GM12878 (cell line): Measurements from ENCODE around the gene SERPINE1. TPM values are rescaled to one million over a fixed set of nuclear protein-coding genes. Genes with fewer than 3 reads are reported as not detected.

ENCODE experiments used
- ATAC-seq: fragments of 200-7000 bp; cut with Tn5 transposase; 3 replicates; pipeline ENCODE4 v1.9.1; 2020; ENCODE audit warnings: mild to moderate bottlenecking, moderate library complexity
- BruUV-seq: library from RNA; stranded (reverse); fragments of 400-500 nt; replicated peaks from 2 replicates; lab custom pipeline; 2021; lab: Mats Ljungman, UMichigan
- CTCF ChIA-PET: fragments of 300-600 bp; sonication (Branson Sonifier 250); formaldehyde crosslinking; extraction: SDS; loops from one replicate; lab custom pipeline; 2021; ENCODE audit warnings: inconsistent platforms; lab: Yijun Ruan, JAX
- POLR2A ChIA-PET: fragments of 350-600 bp; formaldehyde crosslinking; extraction: SDS; loops from one replicate; lab custom pipeline; 2021; ENCODE audit warnings: inconsistent platforms; lab: Charles Lee
- RAD21 ChIA-PET: fragments of 300-600 bp; sonication (Branson Sonifier 250); formaldehyde crosslinking; loops from one replicate; lab custom pipeline; 2023; ENCODE audit warnings: antibody characterized with exemption; ENCODE audit not compliant: unreplicated experiment; lab: Charles Lee
- SMC1A ChIA-PET: fragments of 300-600 bp; sonication (Branson Sonifier 250); formaldehyde crosslinking; loops from one replicate; lab custom pipeline; 2023; ENCODE audit not compliant: unreplicated experiment, uncharacterized antibody; lab: Charles Lee
- DNase-seq: peaks from one replicate; pipeline ENCODE4 v3.0.0-alpha.2; 2011; ENCODE audit warnings: low read depth, low spot score
- FAIRE-seq: peaks from 3 replicates; lab custom pipeline; 2011; peaks lifted over from hg19 to GRCh38; lab: Jason Lieb, UNC
- H2AFZ ChIP-seq: 2 replicates; pipeline ENCODE4 v1.6.0; 2011; ENCODE audit warnings: low read depth, low read length, control low read depth; ENCODE audit not compliant: control insufficient read depth
- H3K27ac ChIP-seq: 2 replicates; pipeline ENCODE4 v1.5.1; 2011; ENCODE audit warnings: control low read depth; ENCODE audit not compliant: control insufficient read depth, insufficient read depth
- H3K27me3 ChIP-seq, 2 experiments: replicated peaks in 1 of 2; 2 replicates each; pipeline versions ENCODE4 v1.6.0 to v1.6.1; 2011; ENCODE audit warnings: low read length in 1 of 2; ENCODE audit not compliant: control insufficient read depth in 2 of 2, insufficient read depth in 2 of 2
- H3K36me3 ChIP-seq, 2 experiments: 2 replicates each; pipeline ENCODE4 v1.5.1; 2011; ENCODE audit warnings: low read length in 1 of 2; ENCODE audit not compliant: control insufficient read depth in 2 of 2, insufficient read depth in 2 of 2
- H3K4me1 ChIP-seq: 2 replicates; pipeline ENCODE4 v1.6.1; 2011; ENCODE audit warnings: mild to moderate bottlenecking, low read length, moderate library complexity, mixed read lengths; ENCODE audit not compliant: control insufficient read depth, insufficient read depth
- H3K4me2 ChIP-seq: 2 replicates; pipeline ENCODE4 v1.6.0; 2011; ENCODE audit warnings: control low read depth; ENCODE audit not compliant: control insufficient read depth, insufficient read depth
- H3K4me3 ChIP-seq: fragments of 200-600 bp; sonication (generic); 2 replicates; pipeline ENCODE4 v1.5.1; 2016
- H3K79me2 ChIP-seq: 2 replicates; pipeline ENCODE4 v1.6.0; 2011; ENCODE audit warnings: low read length; ENCODE audit not compliant: control insufficient read depth, insufficient read depth
- H3K9ac ChIP-seq: 2 replicates; pipeline ENCODE4 v1.8.0; 2011; ENCODE audit warnings: low read length, control low read depth, mixed read lengths; ENCODE audit not compliant: control insufficient read depth, insufficient read depth
- H3K9me3 ChIP-seq: replicated peaks from 3 replicates; pipeline ENCODE4 v1.5.1; 2011; ENCODE audit warnings: mild to moderate bottlenecking, low read length; ENCODE audit not compliant: control insufficient read depth, insufficient read depth
- H4K20me1 ChIP-seq: 2 replicates; pipeline ENCODE4 v1.6.0; 2011; ENCODE audit not compliant: control insufficient read depth, insufficient read depth
- BRCA1 ChIP-seq: IDR thresholded peaks from 2 replicates; pipeline ENCODE4 v1.6.1; 2011; ENCODE audit warnings: low read depth, low read length, improper control_type of control experiment
- EGR1 ChIP-seq, 2 experiments: IDR thresholded peaks; 1 replicate in 1 of 2; 2 replicates in 1 of 2; pipeline ENCODE4 v1.6.1; 2011 to 2012; ENCODE audit warnings: low read depth in 2 of 2, low read length in 2 of 2, borderline replicate concordance in 1 of 2, mild to moderate bottlenecking in 1 of 2, moderate library complexity in 1 of 2
- HDAC6 ChIP-seq: fragments of 200-600 bp; sonication (generic); IDR thresholded peaks from one replicate; pipeline ENCODE4 v1.8.0; 2017; ENCODE audit warnings: antibody characterized with exemption; ENCODE audit not compliant: unreplicated experiment
- NBN ChIP-seq: fragments of 450-650 bp; IDR thresholded peaks from 2 replicates; pipeline ENCODE4 v1.6.1; 2016
- NFIC ChIP-seq: IDR thresholded peaks from 2 replicates; pipeline ENCODE4 v1.6.1; 2012; ENCODE audit warnings: low read depth, mild to moderate bottlenecking, inconsistent platforms, low read length, moderate library complexity
- NFXL1 ChIP-seq: fragments of 450-650 bp; IDR thresholded peaks from 2 replicates; pipeline ENCODE4 v1.6.1; 2017; ENCODE audit warnings: antibody characterized with exemption, mild to moderate bottlenecking, borderline replicate concordance
- WGBS: methylation state at CpG from one replicate; pipeline ENCODE4 v1.1.6; 2016; ENCODE audit warnings: low lambda C conversion rate; ENCODE audit not compliant: insufficient replicate concordance, insufficient coverage; ENCODE audit errors: missing lambda C conversion rate; 5-methylcytosine and 5-hydroxymethylcytosine counted together
- in situ Hi-C: fragments of 300-500 bp; cut with MboI; formaldehyde crosslinking; loops from 9 replicates; pipeline ENCODE4 v1.14.3; 2018; ENCODE audit warnings: mixed read lengths
- intact Hi-C: fragments of 100-400 bp; cut with micrococcal nuclease; formaldehyde crosslinking; loops from one replicate; pipeline ENCODE4 v1.14.2; 2022; ENCODE audit not compliant: unreplicated experiment
- polyA plus RNA-seq, 11 experiments: library from polyadenylated mRNA; depleted of rRNA in 4 of 11; unstranded in 6 of 11; stranded (reverse) in 5 of 11; fragments of >200 nt; fragmentation: Nextera tagmentation in 4 of 11; fragmentation: Illumina TruSeq in 1 of 11; extraction: Ambion mirVana in 4 of 11; extraction: Trizol in 1 of 11; gene quantifications; 1 replicate in 1 of 11; 2 replicates in 10 of 11; pipeline versions ENCODE4 v1.2.1 to v1.2.3, GENCODE V29; 2011 to 2016; ENCODE audit warnings: inconsistent platforms in 2 of 11, missing spikeins in 2 of 11, low read depth in 1 of 11
- total RNA-seq, 4 experiments: library from RNA; depleted of rRNA in 3 of 4; stranded (reverse); fragments of >200 nt in 3 of 4; fragmentation: Illumina TruSeq in 1 of 4; extraction: Trizol in 1 of 4; gene quantifications; 2 replicates each; pipeline versions ENCODE4 v1.2.1 to v1.2.3, GENCODE V29; 2013 to 2021

The SERPINE1 gene
- total and polyA plus RNA-seq, 10 of the 15 experiments (the other 5 are each of a cell fraction or from before 2014, with no cell fraction given), result 0.20 to 2.4 (median 0.44) TPM

GRCh38 chr7:101163279-101164070, 36.6 kb downstream of the SERPINE1 start:
- ChIA-PET RAD21 (no interaction called here), CTCF (interaction anchor here (0.8 to 2.3 kb wide), 2 partner anchors 20 to 23 kb away, joined by 4 to 11 read pairs; no protein-coding TSS in a partner anchor), SMC1A (no interaction called here), POLR2A (interaction anchor here (0.8 kb wide), 1 partner anchor 29 kb away, joined by 3 read pairs; no protein-coding TSS in a partner anchor)
- intact Hi-C loops (no loop called here), in situ Hi-C loops (no loop called here)
- Histone ChIP-seq H3K9me3 (no peaks in the 10 kb centered on the region; the same call in 2 of the 3 replicates), H4K20me1 (no peaks in the 10 kb centered on the region), H2AFZ (peak overlapping the region; percentile 15; the same call in 1 of the 2 replicates), H3K27ac (no peak overlapping the region), H3K36me3 (peaks cover 0 to 6% of the 10 kb centered on the region in 2 experiments; a peak in 3 of 4 replicates), H3K79me2 (no peaks in the 10 kb centered on the region), H3K9ac (no peak overlapping the region), H3K27me3 (peaks cover 8 to 22% of the 10 kb centered on the region in 2 experiments; a peak in 3 of 4 replicates), H3K4me1 (peaks cover 4% of the 10 kb centered on the region), H3K4me2 (peak overlapping the region; percentile 60), H3K4me3 (peak overlapping the region; percentile 55; the same call in 1 of the 2 replicates)
- TF ChIP-seq NFIC, result no peak
- peak; percentile 94 for TF ChIP-seq HDAC6
- no peak for TF ChIP-seq BRCA1
- TF ChIP-seq EGR1 (IDR thresholded peaks at IDR 0.05; ENCODE audit: borderline replicate concordance in 1 of 2, low read depth in 2 of 2, low read length in 2 of 2), result peak in 1 of 2 experiments; percentile 39; a peak in 1 of 3 replicates
- 0 out of 2 replicates have a peak, but pooled peaks have one; percentile 20 for TF ChIP-seq NFXL1
- 0 out of 2 replicates have a peak, but pooled peaks have one; percentile 27 for TF ChIP-seq NBN
- peak; percentile 40 for ATAC-seq
- 3% methylated on average over 31 of the region's 92 CpGs for WGBS
- FAIRE-seq, result peak; percentile 31
- DNase-seq, result no peak
- no TSS peak for BruUV-seq
